PC-3 (cell line): ENCODE results near the gene COL25A1. TPM values are rescaled to one million over a fixed set of nuclear protein-coding genes. Genes with fewer than 3 reads are reported as not detected.

ENCODE experiments used
- ATAC-seq: fragments of 200-7000 bp; cut with Tn5 transposase; 2 replicates; pipeline ENCODE4 v1.9.1; 2020; ENCODE audit warnings: mild to moderate bottlenecking, moderate library complexity
- BruUV-seq: library from RNA; stranded (reverse); fragments of 400-500 nt; replicated peaks from 2 replicates; lab custom pipeline; 2021; lab: Mats Ljungman, UMichigan
- CTCF ChIA-PET: fragments of 300-600 bp; sonication (Branson Sonifier 250); formaldehyde crosslinking; loops from one replicate; lab custom pipeline; 2022; ENCODE audit warnings: antibody characterized with exemption; lab: Charles Lee
- POLR2A ChIA-PET: fragments of 300-600 bp; sonication (Branson Sonifier 250); formaldehyde crosslinking; loops from one replicate; lab custom pipeline; 2022; ENCODE audit warnings: antibody characterized with exemption; ENCODE audit not compliant: unreplicated experiment; lab: Charles Lee
- DNase-seq: peaks from one replicate; pipeline ENCODE4 v3.0.0-alpha.2; 2015
- H2AFZ ChIP-seq: fragments of 300-600 bp; sonication (generic); 2 replicates; pipeline ENCODE4 v1.6.0; 2016; ENCODE audit warnings: antibody characterized with exemption, low read length
- H3F3A ChIP-seq: fragments of 300-600 bp; sonication (generic); one replicate; pipeline ENCODE4 v1.6.0; 2017; ENCODE audit warnings: antibody characterized with exemption, low read length, control low read depth, mild to moderate bottlenecking; ENCODE audit not compliant: unreplicated experiment
- H3K27ac ChIP-seq: fragments of 300-600 bp; sonication (generic); 2 replicates; pipeline ENCODE4 v1.5.1; 2016; ENCODE audit warnings: mild to moderate bottlenecking, low read length
- H3K27me3 ChIP-seq: fragments of 300-600 bp; sonication (generic); 2 replicates; pipeline ENCODE4 v1.6.1; 2016; ENCODE audit warnings: low read length, mixed read lengths
- H3K36me3 ChIP-seq: fragments of 300-600 bp; sonication (generic); 2 replicates; pipeline ENCODE4 v1.6.1; 2016; ENCODE audit warnings: low read depth, mixed run types, low read length, mixed read lengths
- H3K4me1 ChIP-seq: fragments of 300-600 bp; sonication (generic); 2 replicates; pipeline ENCODE4 v1.5.1; 2016; ENCODE audit warnings: low read length; ENCODE audit not compliant: insufficient read depth
- H3K4me2 ChIP-seq: fragments of 300-600 bp; sonication (generic); 2 replicates; pipeline ENCODE4 v1.6.0; 2016; ENCODE audit warnings: low read length
- H3K4me3 ChIP-seq: fragments of 300-600 bp; sonication (generic); 2 replicates; pipeline ENCODE4 v1.5.1; 2016; ENCODE audit warnings: mild to moderate bottlenecking, low read length, mixed read lengths
- H3K79me2 ChIP-seq: fragments of 300-600 bp; sonication (generic); 2 replicates; pipeline ENCODE4 v1.6.1; 2017; ENCODE audit warnings: low read length, mixed read lengths
- H3K9ac ChIP-seq: fragments of 300-600 bp; sonication (generic); 2 replicates; pipeline ENCODE4 v1.6.0; 2016; ENCODE audit warnings: mild to moderate bottlenecking, low read length
- H3K9me2 ChIP-seq: fragments of 300-600 bp; sonication (generic); replicated peaks from 2 replicates; pipeline ENCODE4 v1.6.1; 2016; ENCODE audit warnings: mixed run types, low read length, mixed read lengths
- H3K9me3 ChIP-seq: fragments of 300-600 bp; sonication (generic); 2 replicates; pipeline ENCODE4 v1.6.1; 2016; ENCODE audit warnings: low read length, mixed read lengths
- H4K20me1 ChIP-seq: fragments of 300-600 bp; sonication (generic); 2 replicates; pipeline ENCODE4 v1.6.1; 2016; ENCODE audit warnings: low read length, mixed read lengths
- EZH2 ChIP-seq: fragments of 300-600 bp; sonication (generic); IDR thresholded peaks from one replicate; pipeline ENCODE4 v1.6.1; 2017; ENCODE audit warnings: antibody characterized with exemption, mild to moderate bottlenecking, low read length; ENCODE audit not compliant: unreplicated experiment
- EZH2phosphoT487 ChIP-seq: fragments of 300-600 bp; sonication (generic); IDR thresholded peaks from 2 replicates; pipeline ENCODE4 v1.6.1; 2018; ENCODE audit warnings: mild to moderate bottlenecking, antibody characterized with exemption, low read length, borderline replicate concordance
- intact Hi-C: fragments of 100-400 bp; cut with micrococcal nuclease; formaldehyde crosslinking; loops from 2 replicates; pipeline ENCODE4 v1.9.0; 2023
- total RNA-seq: library from RNA; depleted of rRNA; stranded (reverse); fragments of >200 nt; gene quantifications from 2 replicates; pipeline ENCODE4 v1.2.3, GENCODE V29; 2014
- TF ChIP-seq, protein P1 (sequence below): fragments of 300-600 bp; sonication (generic); conservative IDR thresholded peaks from 2 replicates; pipeline ENCODE4 v1.5.1; 2017; ENCODE audit warnings: antibody characterized with exemption, low read depth, mild to moderate bottlenecking, low read length

Gene COL25A1
- total RNA-seq, 1 experiment from 2014 or later = not detected

DNA sequence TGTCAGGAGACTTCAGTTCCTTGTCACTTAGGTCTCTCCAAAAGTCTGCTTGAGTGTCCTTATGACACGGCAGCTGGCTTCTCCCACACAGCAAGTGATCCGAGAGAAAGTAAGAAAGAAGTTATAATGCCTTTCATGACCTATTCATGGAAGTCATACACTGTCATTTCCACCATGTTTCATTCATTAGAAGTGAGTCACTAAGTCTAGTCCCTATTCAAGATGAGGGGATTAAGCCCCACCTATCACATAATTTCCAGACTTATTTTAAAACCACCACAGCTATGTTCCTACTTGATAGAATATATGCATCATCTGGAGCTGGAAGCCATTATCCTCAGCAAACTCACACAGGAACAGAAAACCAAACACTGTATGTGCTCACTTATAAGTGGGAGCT, 25.2 kb upstream of the COL25A1 start:
- Histone ChIP-seq H3K4me1 (no peaks in the 10 kb centered on the region), H3K4me2 (no peak overlapping the region), H3K9me2 (no peaks in the 10 kb centered on the region), H3K27ac (no peak overlapping the region), H3K4me3 (no peak overlapping the region), H3K36me3 (no peaks in the 10 kb centered on the region), H3K27me3 (peaks cover 6% of the 10 kb centered on the region; the same call in 1 of the 2 replicates), H3K79me2 (no peaks in the 10 kb centered on the region), H3K9me3 (no peaks in the 10 kb centered on the region), H3F3A (no peaks in the 10 kb centered on the region), H2AFZ (no peak overlapping the region), H4K20me1 (no peaks in the 10 kb centered on the region), H3K9ac (no peak overlapping the region)
- ChIA-PET POLR2A (no interaction called here), CTCF (no interaction called here)
- intact Hi-C loops = no loop called here
- no peak for ATAC-seq
- TF ChIP-seq, protein P1, sequence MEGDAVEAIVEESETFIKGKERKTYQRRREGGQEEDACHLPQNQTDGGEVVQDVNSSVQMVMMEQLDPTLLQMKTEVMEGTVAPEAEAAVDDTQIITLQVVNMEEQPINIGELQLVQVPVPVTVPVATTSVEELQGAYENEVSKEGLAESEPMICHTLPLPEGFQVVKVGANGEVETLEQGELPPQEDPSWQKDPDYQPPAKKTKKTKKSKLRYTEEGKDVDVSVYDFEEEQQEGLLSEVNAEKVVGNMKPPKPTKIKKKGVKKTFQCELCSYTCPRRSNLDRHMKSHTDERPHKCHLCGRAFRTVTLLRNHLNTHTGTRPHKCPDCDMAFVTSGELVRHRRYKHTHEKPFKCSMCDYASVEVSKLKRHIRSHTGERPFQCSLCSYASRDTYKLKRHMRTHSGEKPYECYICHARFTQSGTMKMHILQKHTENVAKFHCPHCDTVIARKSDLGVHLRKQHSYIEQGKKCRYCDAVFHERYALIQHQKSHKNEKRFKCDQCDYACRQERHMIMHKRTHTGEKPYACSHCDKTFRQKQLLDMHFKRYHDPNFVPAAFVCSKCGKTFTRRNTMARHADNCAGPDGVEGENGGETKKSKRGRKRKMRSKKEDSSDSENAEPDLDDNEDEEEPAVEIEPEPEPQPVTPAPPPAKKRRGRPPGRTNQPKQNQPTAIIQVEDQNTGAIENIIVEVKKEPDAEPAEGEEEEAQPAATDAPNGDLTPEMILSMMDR = no peak
- TF ChIP-seq EZH2 (no peak), EZH2phosphoT487 (no peak)
- BruUV-seq = no TSS peak
- DNase-seq = no peak

DNA sequence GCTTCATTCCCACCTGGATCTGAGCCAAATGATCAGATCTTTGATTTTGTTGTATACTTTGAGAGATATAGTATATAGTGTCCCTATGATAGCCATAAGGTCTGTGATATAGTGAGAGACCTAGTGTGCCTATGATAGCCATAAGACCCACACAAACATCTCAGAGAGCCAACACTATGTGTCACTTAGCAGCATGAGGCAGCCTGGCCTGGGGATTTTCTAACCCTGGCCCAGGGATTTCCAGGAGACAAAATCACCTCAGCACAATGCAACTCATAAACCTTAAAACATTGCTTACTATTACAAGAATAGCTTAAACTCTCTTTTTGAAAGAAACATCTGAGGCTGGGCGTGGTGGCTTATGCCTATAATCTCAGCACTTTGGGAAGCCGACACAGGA, 23.2 kb upstream of the COL25A1 start:
- Histone ChIP-seq H3F3A (no peaks in the 10 kb centered on the region), H3K4me2 (no peak overlapping the region), H4K20me1 (no peaks in the 10 kb centered on the region), H3K4me1 (no peaks in the 10 kb centered on the region), H3K9me3 (no peaks in the 10 kb centered on the region), H3K27ac (no peak overlapping the region), H3K9ac (no peak overlapping the region), H3K27me3 (peaks cover 6% of the 10 kb centered on the region; the same call in 1 of the 2 replicates), H2AFZ (no peak overlapping the region), H3K79me2 (no peaks in the 10 kb centered on the region), H3K4me3 (no peak overlapping the region), H3K36me3 (no peaks in the 10 kb centered on the region), H3K9me2 (no peaks in the 10 kb centered on the region)
- ChIA-PET POLR2A (no interaction called here), CTCF (no interaction called here)
- ATAC-seq (no peak), DNase-seq (no peak)
- BruUV-seq = no TSS peak
- TF ChIP-seq EZH2 = no peak
- TF ChIP-seq EZH2phosphoT487 = no peak
- TF ChIP-seq, protein P1 = no peak
- intact Hi-C loops = no loop called here

DNA sequence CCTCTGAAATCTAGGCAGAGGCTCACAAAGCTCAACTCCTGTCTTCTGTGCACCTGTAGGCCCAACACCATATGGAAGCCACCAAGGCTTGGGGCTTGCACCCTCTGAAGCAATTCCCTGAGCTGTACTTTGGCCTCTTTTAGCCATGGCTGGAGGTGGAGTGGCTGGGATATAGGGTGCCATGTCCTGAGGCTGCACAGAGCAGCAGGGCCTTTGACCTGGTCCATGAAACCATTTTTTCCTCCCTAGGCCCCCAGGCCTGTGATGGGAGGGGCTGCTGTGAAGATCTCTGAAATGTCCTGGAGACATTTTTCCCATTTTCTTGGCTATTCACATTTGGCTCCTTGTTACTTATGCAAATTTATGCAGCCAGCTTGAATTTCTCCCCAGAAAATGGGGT, 20.9 kb upstream of the COL25A1 start:
- Histone ChIP-seq H3K4me3 (no peak overlapping the region), H3K4me1 (no peaks in the 10 kb centered on the region), H3K27ac (no peak overlapping the region), H3K9me2 (no peaks in the 10 kb centered on the region), H2AFZ (no peak overlapping the region), H3K27me3 (no peaks in the 10 kb centered on the region), H3K9me3 (no peaks in the 10 kb centered on the region), H3K36me3 (no peaks in the 10 kb centered on the region), H3K79me2 (no peaks in the 10 kb centered on the region), H3F3A (no peaks in the 10 kb centered on the region), H3K4me2 (no peak overlapping the region), H3K9ac (no peak overlapping the region), H4K20me1 (no peaks in the 10 kb centered on the region)
- ChIA-PET CTCF (no interaction called here), POLR2A (no interaction called here)
- BruUV-seq = no TSS peak
- no peak for ATAC-seq
- DNase-seq = no peak
- intact Hi-C loops = no loop called here
- no peak for TF ChIP-seq EZH2phosphoT487
- TF ChIP-seq, protein P1 = no peak
- no peak for TF ChIP-seq EZH2
